SHP77 (cell line): ENCODE results near the gene PIEZO2.
"Not testable (repeated sequence)": the region's sequence is repeated elsewhere in the genome, so short reads cannot be mapped to it uniquely, and the experiment has no call there.

Experiments used
- DNase-seq, 2 experiments: peaks; one replicate each; lab custom pipeline; 2025; lab: John Stamatoyannopoulos, UW

Gene PIEZO2

GRCh38 chr18:11149441-11150270 lies at the start of gene PIEZO2:
Gene PIEZO2 (minus strand): TSS chr18:11149569. CDS start chr18:11148588, 981 bp downstream.
- DNase-seq: no peak

DNA sequence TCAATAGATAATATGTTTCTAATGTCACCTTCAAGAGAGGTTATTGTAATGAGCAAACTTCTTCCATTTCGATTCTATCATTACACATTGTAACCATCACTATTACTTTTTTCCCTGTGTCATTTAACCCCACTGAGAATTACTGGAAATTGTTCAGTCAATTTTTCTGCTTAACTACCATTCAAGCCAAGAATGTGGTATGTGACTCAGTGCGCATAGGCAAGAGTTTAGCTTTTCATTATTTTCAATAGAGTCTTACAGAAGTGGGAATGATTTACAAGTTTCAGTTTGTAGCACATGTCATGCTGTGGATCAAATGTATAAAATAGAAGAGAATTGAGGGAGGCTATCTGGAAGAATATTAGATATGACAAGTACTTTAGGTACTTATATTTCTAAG lies 34.3 kb upstream of the PIEZO2 start:
- DNase-seq: no peak

- DNase-seq: not testable (repeated sequence)
These were observed 32.3 kb upstream of the PIEZO2 start for GRCh38 chr18:11181629-11182028.

DNA sequence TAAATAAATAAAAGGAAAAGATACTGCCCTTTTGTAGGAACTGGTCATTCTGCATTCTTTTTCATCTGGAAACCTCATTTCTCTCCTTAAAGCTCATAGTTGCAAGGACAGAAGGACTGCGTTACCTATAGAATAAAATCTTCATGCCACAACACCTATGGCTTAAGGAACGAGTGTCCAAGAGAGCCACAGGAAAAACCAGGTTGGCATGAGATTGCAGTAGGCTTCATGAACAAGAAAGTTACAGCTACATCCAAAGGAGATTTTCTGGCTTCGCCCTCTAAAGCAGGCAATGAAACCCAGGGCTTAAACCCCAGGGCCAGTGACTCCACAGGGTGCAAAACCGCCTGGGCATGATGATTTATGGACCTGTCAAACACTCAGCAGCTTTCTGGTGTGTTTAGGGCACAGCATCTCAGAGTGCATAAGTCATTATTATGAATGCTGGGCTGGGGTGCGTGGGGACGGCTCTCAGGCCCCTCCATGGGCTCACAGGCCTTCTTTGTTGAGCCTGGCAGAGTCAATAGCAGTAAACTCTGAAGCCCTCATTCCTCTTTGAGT lies 30.7 kb upstream of the PIEZO2 start:
- DNase-seq: no peak

DNA sequence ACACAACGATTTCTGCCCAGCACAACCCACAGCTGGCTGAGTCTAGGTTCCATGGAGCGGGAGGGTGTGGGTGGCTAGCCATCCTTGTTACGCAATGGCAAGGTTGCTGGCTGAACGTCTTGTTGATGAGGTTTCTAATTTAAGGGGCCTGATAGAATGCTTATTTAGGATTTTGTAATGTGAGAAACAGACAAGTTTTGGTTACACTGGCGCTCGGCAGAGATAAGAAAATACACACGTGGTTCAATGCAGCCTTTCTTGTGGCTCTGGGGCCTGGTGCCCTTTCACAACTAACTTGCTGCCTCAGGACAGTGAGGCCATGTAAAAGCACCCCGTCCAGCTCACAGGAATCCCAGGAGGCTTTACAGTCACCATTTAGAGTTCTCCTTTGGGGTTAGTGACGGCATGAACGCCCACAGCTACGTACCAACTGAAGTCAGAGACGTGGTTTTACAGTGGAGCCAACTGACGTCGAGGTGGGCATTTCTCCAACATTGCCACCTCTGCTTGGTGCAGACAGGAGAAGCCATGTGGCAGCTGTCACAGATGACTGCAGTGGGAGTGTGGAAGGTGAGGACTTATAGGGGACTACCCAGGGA lies 29.7 kb upstream of the PIEZO2 start:
- no peak for DNase-seq

DNA sequence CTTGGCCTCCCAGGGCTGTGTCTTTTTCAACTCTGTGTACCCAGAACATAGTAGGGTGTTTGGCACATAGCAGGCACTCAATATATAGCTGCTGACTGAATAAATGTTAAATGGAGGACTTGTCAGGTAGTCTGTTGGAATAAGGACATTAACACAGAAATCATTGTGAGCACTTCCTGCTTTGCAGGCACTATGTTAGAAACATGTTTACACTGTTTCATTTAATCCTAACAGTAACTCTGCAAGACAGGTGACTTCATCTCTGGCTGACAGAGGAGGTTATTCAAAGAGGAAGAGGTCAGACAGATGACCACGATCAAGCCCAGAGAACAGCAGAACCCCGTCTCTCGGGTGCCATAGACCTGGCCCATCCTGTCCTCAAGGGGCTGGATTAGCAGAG lies 28.0 kb upstream of the PIEZO2 start:
- no peak for DNase-seq

GRCh38 chr18:11176481-11176881 lies 27.1 kb upstream of the PIEZO2 start:
- DNase-seq: no peak

DNA sequence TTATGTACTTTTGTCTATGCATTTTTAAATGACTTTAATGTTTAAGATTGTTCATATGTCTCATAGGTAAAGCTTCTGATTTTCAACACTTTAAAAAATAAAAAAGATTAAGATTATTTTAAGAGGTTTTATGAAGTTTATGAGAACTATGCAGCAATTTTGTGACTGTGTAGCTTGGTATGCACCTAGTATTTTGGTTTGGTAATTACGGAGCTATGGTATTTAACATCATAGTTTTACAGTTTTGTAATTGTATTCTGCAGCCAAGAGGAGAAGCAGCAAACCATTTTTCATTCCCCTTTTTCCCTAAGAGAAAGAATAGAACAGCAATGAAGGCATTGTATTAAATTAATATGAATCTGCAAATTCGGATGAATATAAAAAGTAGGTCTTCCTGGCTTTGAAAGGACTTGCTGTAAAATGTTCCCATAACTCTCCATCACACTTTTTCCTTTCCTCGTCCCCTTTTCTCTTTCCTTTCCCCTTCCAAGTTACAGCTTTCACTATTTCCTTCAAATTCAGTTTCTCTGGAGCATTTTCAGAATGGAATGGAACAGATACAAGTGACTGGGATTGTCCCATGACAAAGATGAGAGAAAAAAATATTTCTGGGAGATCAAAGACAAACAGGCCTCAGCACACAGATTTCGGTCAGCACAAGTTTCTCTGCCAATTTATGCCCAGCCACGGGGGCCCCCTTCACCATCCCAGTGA lies 26.1 kb upstream of the PIEZO2 start:
- no peak for DNase-seq

- not testable (repeated sequence) for DNase-seq
These were observed 24.8 kb upstream of the PIEZO2 start for GRCh38 chr18:11174179-11174578.

DNA sequence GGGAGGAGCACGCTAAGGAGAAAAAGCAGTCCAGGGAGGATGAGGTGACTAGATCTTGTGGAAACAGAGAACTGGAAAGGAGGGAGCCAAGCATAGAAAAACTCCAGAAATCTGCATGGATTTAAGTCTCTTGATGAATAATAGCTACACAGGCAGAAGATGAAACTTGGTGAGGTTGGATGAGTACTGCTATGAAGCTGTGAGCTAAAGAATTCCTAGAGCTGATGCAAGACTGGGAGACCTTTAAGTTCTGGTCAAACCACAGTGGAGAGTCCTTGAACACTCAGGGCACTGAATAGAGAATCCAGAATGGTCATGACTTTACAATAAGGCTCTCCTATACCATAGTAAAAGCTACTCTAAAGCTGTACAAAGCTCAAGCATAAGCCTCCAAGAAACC lies 18.4 kb upstream of the PIEZO2 start:
- no peak for DNase-seq

DNA sequence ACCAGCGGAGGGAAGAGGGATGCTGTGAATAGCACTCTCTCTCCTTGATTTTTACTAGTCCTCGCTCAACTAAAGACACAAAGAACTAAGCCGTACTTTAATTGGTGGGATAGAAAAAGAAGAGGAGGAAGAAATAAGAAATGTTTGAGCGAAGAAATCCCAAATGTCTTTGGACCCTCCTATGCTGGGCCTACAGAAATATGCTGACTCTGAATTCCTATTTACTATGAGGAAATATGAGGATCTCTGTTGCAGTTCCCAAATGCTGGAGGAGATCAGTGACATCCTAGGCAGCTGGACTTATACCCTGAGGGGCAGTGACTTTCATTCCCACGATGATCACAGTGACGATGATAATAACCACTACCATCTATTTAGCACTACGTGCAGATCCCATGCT lies 16.6 kb upstream of the PIEZO2 start:
- DNase-seq: no peak

DNA sequence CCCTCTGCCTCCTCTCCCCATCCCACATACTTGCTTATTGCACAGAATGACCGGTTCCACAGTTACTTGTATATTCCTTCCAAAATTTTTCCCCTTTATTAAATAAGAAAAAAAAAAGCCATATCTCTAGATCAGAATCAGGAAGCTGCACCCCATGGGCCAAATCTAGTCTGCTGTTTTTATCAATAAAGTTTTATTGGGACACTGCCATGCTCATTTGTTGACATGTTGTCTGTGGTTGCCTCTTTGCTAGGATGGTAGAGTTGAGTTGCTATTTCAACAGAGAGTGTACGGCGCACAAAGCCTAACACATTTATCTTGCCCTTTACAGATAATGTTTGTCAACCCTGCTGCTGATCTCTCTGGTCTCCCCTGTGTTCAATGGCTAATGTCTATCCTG lies 15.8 kb upstream of the PIEZO2 start:
- no peak for DNase-seq

GRCh38 chr18:11163665-11164064 lies 14.3 kb upstream of the PIEZO2 start:
- no peak for DNase-seq

DNA sequence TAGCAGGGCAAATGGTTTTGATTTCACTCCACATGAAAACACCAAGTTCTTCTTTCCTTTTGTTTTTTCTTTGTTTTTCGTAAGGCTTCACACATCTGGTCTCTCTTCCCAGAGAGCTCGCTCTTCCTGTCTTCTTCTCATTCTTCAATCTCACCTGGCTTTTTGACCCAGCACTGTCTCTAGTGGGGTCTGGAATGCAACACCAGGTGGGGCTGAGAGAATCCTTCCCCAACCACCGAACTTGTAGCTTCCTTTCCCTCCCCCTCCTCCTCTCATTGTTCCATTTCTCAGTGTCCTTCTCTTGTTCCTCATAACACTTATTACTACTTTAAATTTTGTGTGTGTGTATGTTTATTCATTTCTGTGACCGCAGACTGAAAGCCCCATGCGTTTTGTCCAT lies 13.5 kb upstream of the PIEZO2 start:
- no peak for DNase-seq

DNA sequence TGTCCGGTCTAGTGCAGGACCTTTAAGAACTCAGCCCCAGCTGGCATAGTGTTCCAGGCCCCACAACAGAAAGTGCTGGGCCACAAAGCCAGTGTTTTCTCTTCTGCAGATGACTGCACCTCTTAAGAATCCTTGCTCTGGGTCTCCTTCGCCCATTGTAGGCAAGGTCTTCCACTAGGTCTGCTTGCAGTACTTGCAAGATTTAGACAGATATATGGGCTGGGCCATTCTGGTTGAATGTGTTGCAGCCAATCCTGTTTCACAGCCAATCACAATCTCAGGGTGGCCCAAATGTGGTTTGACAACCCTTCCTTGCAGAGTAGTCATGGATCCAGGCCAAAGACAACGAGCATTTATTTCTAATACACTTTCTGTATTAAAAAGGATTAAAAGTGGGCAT lies 13.1 kb upstream of the PIEZO2 start:
- DNase-seq: no peak

GRCh38 chr18:11160313-11160712 lies 10.9 kb upstream of the PIEZO2 start:
- no peak for DNase-seq

DNA sequence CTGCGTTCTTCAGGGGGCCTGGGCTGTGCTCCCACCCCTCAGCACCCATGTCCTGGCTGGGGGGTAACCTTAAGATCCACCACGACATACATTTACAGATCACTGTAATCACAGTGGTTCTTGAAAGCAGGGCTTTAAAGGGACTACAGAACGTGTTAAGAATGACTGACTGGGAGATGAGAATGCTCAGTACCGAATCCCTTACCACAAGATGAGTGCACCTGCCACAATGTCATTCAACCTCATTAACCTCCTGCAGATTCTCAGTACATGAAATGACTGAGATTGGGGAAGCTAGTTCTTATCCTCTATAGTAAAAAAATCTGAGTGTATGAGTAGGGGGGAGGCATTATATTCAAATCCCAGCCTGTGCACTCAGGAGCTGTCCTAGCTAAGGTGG lies 10.5 kb upstream of the PIEZO2 start:
- DNase-seq: no peak

DNA sequence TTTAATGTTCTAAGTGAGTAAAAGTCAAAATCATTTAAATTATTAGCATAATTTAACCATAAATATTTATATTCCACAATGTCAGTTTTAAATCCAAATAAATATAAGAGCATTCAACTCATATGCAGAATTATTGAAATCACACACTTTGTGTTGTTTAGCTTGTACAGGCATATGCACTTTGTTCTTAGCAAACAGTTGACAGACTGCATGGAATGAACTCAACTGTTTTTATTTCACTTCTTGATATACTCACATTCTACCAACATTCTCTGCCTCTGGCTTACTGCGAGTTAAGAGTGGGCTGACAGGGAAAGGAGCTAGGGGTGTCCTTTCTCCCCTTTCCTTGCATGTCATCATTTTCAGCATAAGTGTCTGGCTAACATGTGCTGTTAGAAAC lies 7.6 kb upstream of the PIEZO2 start:
- no peak for DNase-seq

DNA sequence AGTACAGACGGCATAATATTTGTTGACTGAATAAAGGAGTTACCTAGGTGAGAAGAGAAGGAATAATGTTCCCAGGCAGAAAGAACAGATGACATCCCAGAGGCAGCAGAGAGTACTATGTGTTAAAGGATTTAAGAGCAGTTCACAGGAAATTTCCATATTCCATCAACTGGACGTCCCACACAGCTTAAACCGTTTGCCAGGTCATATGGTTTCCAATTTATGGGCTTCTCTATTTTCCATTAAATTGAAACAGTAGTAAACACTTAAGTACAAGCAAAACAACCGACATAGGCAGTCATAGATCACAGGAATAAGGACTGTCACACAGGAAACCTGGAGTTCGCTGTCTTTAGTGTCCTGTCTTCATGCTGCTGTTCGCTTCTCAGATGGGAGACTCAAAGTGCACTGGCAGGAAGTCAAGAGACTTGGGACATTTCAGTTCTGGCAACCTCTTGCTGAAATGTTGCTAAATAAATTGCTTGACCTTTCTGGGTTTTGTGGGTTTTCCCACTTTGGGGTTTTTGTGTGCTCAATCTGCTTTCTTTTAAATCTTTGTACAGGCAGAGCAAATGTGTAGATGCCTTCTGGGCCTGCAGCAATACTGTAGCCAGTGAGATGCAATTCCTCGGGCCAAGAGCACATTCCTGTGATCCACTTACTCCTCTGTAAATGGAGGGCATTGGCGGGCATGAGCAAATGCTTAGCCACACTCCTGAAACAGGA lies 5.8 kb upstream of the PIEZO2 start:
- DNase-seq: no peak

GRCh38 chr18:11154368-11154989 lies 5.1 kb upstream of the PIEZO2 start:
- DNase-seq: peak in 1 of 2 experiments; percentile 13

DNA sequence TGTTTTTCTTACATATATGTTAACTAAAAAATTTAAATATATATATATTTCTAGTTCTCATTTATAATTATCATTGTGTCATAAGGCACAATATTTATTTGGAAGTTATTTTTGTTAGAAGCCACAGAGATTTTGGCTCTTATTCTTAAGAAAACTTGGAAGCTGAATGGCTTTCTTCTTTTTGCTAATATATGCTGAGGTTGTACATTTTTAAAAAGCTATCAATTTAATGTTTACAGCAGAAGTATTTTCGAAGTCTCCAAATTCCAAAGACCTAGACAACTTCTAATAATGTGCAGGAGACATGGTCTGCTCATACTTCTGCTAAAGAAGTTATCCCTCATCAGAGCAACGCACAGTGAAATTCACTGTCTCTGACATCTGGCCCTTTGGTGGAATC lies 3.7 kb upstream of the PIEZO2 start:
- DNase-seq: no peak

DNA sequence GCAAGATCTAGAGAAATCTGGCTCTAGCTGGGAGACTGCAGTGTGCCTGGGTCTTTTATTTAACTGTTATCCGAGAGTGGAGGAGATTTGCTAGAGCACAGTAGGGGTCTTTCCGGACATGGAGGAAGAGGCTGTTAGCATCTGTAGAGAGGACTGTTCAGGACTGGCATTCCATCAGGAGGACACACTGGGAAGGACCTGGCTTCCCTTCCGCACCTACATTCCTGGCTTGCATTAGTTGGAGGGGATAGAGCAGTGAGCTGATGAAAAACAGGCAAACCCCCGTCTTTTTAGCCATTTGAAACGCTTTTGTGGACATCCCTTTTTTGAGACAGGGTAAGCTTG lies 874 bp upstream of the PIEZO2 start:
- DNase-seq: no peak
